Liver (tissue), 9 donors: ENCODE data around the gene OMD. TPM values are rescaled to one million over a fixed set of nuclear protein-coding genes. Genes with fewer than 3 reads are reported as not detected.

Source experiments
- DNase-seq: peaks from one replicate; pipeline ENCODE4 v3.0.0-alpha.2; 2017; ENCODE audit warnings: low spot score
- H3K27ac ChIP-seq, 2 donors: one replicate each; pipeline ENCODE4 v1.7.0; 2013; ENCODE audit warnings: inconsistent platforms in 2 of 2, low read length in 2 of 2, control low read depth in 1 of 2, low read depth in 1 of 2, mild to moderate bottlenecking in 1 of 2
- H3K27me3 ChIP-seq, 4 donors: one replicate each; pipeline versions ENCODE4 v1.6.1 to v1.7.0; 2013; ENCODE audit warnings: low read length in 3 of 4, inconsistent platforms in 1 of 4, mild to moderate bottlenecking in 1 of 4, moderate library complexity in 1 of 4; ENCODE audit not compliant: control insufficient read depth in 4 of 4, insufficient read depth in 4 of 4
- H3K36me3 ChIP-seq, 4 donors: one replicate each; pipeline versions ENCODE4 v1.6.1 to v1.7.0; 2013; ENCODE audit warnings: low read length in 3 of 4, mild to moderate bottlenecking in 3 of 4, low read depth in 1 of 4, moderate library complexity in 1 of 4; ENCODE audit not compliant: control insufficient read depth in 4 of 4, insufficient read depth in 3 of 4
- H3K4me1 ChIP-seq, 4 donors: one replicate each; pipeline versions ENCODE4 v1.6.1 to v1.7.0; 2013; ENCODE audit warnings: low read length in 3 of 4, mild to moderate bottlenecking in 3 of 4, moderate library complexity in 1 of 4; ENCODE audit not compliant: control insufficient read depth in 4 of 4, insufficient read depth in 4 of 4
- H3K4me3 ChIP-seq, 3 donors: one replicate each; pipeline versions ENCODE4 v1.6.1 to v1.7.0; 2013; ENCODE audit warnings: low read length in 3 of 3, control low read depth in 1 of 3, low read depth in 1 of 3, mild to moderate bottlenecking in 1 of 3
- H3K9ac ChIP-seq, 2 donors: one replicate each; pipeline ENCODE4 v1.7.0; 2013; ENCODE audit warnings: low read length in 2 of 2, mild to moderate bottlenecking in 2 of 2, moderate library complexity in 2 of 2, control low read depth in 1 of 2, low read depth in 1 of 2
- H3K9me3 ChIP-seq, 4 donors: one replicate each; pipeline versions ENCODE4 v1.6.1 to v1.7.0; 2013; ENCODE audit warnings: low read length in 3 of 4; ENCODE audit not compliant: control insufficient read depth in 4 of 4
- FOXA2 ChIP-seq: IDR thresholded peaks from 2 replicates; pipeline ENCODE4 v1.6.1; 2016; ENCODE audit warnings: antibody characterized with exemption
- GABPA ChIP-seq, 2 donors: IDR thresholded peaks in 1 of 2; conservative IDR thresholded peaks in 1 of 2; 2 replicates each; pipeline ENCODE4 v1.6.1; 2016; ENCODE audit warnings: antibody characterized with exemption in 2 of 2, mild to moderate bottlenecking in 1 of 2, moderate library complexity in 1 of 2
- HNF4G ChIP-seq: IDR thresholded peaks from 2 replicates; pipeline ENCODE4 v1.6.1; 2016; ENCODE audit warnings: antibody characterized with exemption
- JUND ChIP-seq, 2 donors: IDR thresholded peaks; 2 replicates each; pipeline ENCODE4 v1.6.1; 2016; ENCODE audit warnings: antibody characterized with exemption in 2 of 2
- NR2F2 ChIP-seq: IDR thresholded peaks from 2 replicates; pipeline ENCODE4 v1.6.1; 2016; ENCODE audit warnings: antibody characterized with exemption
- RAD21 ChIP-seq, 2 donors: IDR thresholded peaks; 2 replicates each; pipeline ENCODE4 v1.6.1; 2016; ENCODE audit warnings: antibody characterized with exemption in 2 of 2, mild to moderate bottlenecking in 2 of 2
- TAF1 ChIP-seq: conservative IDR thresholded peaks from 2 replicates; pipeline ENCODE4 v1.6.1; 2016; ENCODE audit warnings: antibody characterized with exemption, mild to moderate bottlenecking
- YY1 ChIP-seq: IDR thresholded peaks from 2 replicates; pipeline ENCODE4 v1.6.1; 2016; ENCODE audit warnings: antibody characterized with exemption, mild to moderate bottlenecking
- WGBS: extraction: QIAGEN DNeasy Blood & Tissue Kit; methylation state at CpG from one replicate; pipeline ENCODE4 v1.1.7; 2013; 5-methylcytosine and 5-hydroxymethylcytosine counted together
- polyA plus RNA-seq, 2 donors: library from polyadenylated mRNA; stranded (reverse) in 1 of 2; unstranded in 1 of 2; fragments of 200-250 nt in 1 of 2; fragments of >200 nt in 1 of 2; fragmentation: Nextera tagmentation in 1 of 2; extraction: Ambion mirVana in 1 of 2; gene quantifications; one replicate each; pipeline versions ENCODE4 v1.2.1 to v1.2.3, GENCODE V29; 2013 to 2015
- total RNA-seq, 2 donors: library from RNA; depleted of rRNA; stranded (reverse); fragments of >200 nt; gene quantifications; one replicate each; pipeline ENCODE4 v1.2.3, GENCODE V29; 2014
- TF ChIP-seq, protein P1 (sequence below): IDR thresholded peaks from 2 replicates; pipeline ENCODE4 v1.6.1; 2016; ENCODE audit warnings: antibody characterized with exemption
- TF ChIP-seq, protein P2 (sequence below): IDR thresholded peaks from 2 replicates; pipeline ENCODE4 v1.6.1; 2016; ENCODE audit warnings: antibody characterized with exemption
- TF ChIP-seq, protein P3 (sequence below): IDR thresholded peaks from 2 replicates; pipeline ENCODE4 v1.6.1; 2016; ENCODE audit warnings: antibody characterized with exemption, mild to moderate bottlenecking
- TF ChIP-seq, protein P4 (sequence below): fragments of 150-350 bp; IDR thresholded peaks from 2 replicates; pipeline ENCODE4 v1.5.1; 2017; ENCODE audit warnings: improper control_type of control experiment, low read depth, low read length; ENCODE audit not compliant: missing input control
- donor health status: healthy.
- donor health status: healthy.
- donor health status: healthy.
- donor health status: healthy.
- donor health status: healthy.

OMD gene
- total and polyA plus RNA-seq, 4 donors, result 0.28 to 0.75 (median 0.52) TPM; not detected in 1

DNA sequence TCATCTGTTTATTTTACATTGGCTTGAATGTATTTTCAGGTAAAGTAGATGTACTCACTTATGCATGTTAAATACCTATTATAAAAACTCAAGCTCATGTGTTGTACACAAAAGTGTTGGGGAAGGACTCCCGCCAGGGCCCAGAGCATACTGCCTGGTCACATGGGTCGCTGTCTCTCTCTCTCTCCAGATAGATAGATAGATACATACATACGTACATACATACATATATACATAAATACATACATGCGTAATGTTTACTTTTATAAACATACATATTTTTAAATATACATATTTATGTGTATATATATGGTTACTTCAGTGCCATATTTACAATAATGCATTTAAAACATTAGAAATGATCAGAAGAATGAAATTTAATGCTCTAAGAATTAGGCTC is 33.3 kb upstream of the OMD start:
- Histone ChIP-seq H3K4me3 (no peak overlapping the region), H3K9me3 (no peaks in the 10 kb centered on the region), H3K27me3 (no peaks in the 10 kb centered on the region), H3K27ac (no peak overlapping the region), H3K36me3 (peaks cover 0 to 1% (median 0%) of the 10 kb centered on the region in 4 donors), H3K9ac (no peak overlapping the region), H3K4me1 (no peaks in the 10 kb centered on the region)
- no peak for DNase-seq
- TF ChIP-seq FOXA2, result no peak
- TF ChIP-seq RAD21 (IDR thresholded peaks at IDR 0.05), result no peak
- TF ChIP-seq, protein P1, sequence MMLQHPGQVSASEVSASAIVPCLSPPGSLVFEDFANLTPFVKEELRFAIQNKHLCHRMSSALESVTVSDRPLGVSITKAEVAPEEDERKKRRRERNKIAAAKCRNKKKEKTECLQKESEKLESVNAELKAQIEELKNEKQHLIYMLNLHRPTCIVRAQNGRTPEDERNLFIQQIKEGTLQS, result no peak
- no peak for TF ChIP-seq TAF1
- TF ChIP-seq, protein P2, sequence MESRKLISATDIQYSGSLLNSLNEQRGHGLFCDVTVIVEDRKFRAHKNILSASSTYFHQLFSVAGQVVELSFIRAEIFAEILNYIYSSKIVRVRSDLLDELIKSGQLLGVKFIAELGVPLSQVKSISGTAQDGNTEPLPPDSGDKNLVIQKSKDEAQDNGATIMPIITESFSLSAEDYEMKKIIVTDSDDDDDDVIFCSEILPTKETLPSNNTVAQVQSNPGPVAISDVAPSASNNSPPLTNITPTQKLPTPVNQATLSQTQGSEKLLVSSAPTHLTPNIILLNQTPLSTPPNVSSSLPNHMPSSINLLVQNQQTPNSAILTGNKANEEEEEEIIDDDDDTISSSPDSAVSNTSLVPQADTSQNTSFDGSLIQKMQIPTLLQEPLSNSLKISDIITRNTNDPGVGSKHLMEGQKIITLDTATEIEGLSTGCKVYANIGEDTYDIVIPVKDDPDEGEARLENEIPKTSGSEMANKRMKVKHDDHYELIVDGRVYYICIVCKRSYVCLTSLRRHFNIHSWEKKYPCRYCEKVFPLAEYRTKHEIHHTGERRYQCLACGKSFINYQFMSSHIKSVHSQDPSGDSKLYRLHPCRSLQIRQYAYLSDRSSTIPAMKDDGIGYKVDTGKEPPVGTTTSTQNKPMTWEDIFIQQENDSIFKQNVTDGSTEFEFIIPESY, result no peak
- TF ChIP-seq JUND (IDR thresholded peaks at IDR 0.05), result no peak
- TF ChIP-seq YY1, result no peak
- TF ChIP-seq, protein P3, sequence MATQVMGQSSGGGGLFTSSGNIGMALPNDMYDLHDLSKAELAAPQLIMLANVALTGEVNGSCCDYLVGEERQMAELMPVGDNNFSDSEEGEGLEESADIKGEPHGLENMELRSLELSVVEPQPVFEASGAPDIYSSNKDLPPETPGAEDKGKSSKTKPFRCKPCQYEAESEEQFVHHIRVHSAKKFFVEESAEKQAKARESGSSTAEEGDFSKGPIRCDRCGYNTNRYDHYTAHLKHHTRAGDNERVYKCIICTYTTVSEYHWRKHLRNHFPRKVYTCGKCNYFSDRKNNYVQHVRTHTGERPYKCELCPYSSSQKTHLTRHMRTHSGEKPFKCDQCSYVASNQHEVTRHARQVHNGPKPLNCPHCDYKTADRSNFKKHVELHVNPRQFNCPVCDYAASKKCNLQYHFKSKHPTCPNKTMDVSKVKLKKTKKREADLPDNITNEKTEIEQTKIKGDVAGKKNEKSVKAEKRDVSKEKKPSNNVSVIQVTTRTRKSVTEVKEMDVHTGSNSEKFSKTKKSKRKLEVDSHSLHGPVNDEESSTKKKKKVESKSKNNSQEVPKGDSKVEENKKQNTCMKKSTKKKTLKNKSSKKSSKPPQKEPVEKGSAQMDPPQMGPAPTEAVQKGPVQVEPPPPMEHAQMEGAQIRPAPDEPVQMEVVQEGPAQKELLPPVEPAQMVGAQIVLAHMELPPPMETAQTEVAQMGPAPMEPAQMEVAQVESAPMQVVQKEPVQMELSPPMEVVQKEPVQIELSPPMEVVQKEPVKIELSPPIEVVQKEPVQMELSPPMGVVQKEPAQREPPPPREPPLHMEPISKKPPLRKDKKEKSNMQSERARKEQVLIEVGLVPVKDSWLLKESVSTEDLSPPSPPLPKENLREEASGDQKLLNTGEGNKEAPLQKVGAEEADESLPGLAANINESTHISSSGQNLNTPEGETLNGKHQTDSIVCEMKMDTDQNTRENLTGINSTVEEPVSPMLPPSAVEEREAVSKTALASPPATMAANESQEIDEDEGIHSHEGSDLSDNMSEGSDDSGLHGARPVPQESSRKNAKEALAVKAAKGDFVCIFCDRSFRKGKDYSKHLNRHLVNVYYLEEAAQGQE, result no peak
- no peak for TF ChIP-seq NR2F2
- no peak for TF ChIP-seq GABPA (IDR thresholded peaks at IDR 0.05 in 1 of 2, conservative IDR thresholded peaks at IDR 0.05 in 1 of 2)
- TF ChIP-seq, protein P4, sequence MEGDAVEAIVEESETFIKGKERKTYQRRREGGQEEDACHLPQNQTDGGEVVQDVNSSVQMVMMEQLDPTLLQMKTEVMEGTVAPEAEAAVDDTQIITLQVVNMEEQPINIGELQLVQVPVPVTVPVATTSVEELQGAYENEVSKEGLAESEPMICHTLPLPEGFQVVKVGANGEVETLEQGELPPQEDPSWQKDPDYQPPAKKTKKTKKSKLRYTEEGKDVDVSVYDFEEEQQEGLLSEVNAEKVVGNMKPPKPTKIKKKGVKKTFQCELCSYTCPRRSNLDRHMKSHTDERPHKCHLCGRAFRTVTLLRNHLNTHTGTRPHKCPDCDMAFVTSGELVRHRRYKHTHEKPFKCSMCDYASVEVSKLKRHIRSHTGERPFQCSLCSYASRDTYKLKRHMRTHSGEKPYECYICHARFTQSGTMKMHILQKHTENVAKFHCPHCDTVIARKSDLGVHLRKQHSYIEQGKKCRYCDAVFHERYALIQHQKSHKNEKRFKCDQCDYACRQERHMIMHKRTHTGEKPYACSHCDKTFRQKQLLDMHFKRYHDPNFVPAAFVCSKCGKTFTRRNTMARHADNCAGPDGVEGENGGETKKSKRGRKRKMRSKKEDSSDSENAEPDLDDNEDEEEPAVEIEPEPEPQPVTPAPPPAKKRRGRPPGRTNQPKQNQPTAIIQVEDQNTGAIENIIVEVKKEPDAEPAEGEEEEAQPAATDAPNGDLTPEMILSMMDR, result no peak
- WGBS, result 97% methylated on average over 4 of the region's 4 CpGs

DNA sequence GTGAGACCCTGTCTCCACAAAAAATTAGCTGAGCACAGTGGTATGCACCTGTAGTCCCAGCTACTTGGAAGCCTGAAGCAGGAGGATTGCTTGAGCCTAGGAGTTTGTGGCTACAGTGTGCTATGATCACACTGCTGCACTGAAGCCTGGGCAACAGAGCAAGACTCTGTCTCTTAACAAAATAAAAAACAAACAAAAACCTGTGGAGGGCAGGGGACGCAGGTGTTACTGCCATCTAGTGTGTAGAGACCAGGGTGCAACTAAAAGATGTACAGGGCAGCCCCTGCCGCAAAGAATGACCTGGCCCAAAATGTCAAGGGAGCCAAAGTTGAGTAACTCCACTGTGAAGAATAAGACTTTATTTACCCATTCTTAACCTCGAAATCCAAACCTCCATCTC is 30.9 kb upstream of the OMD start:
- H3K27me3 ChIP-seq, result no peaks in the 10 kb centered on the region
- TF ChIP-seq HNF4G (no peak), TAF1 (no peak), RAD21 (IDR thresholded peaks at IDR 0.05) (peak; percentile 6 to 66), NR2F2 (no peak), JUND (IDR thresholded peaks at IDR 0.05) (no peak)
- TF ChIP-seq, protein P4, result peak; percentile 19
- 75% methylated on average over 3 of the region's 3 CpGs for WGBS
- no peak overlapping the region for H3K27ac ChIP-seq
- DNase-seq, result no peak
- no peak overlapping the region for H3K4me3 ChIP-seq
- no peaks in the 10 kb centered on the region for H3K9me3 ChIP-seq
- H3K36me3 ChIP-seq, result peaks cover 0 to 1% (median 0%) of the 10 kb centered on the region in 4 donors
- no peak overlapping the region for H3K9ac ChIP-seq
- no peaks in the 10 kb centered on the region for H3K4me1 ChIP-seq
